DND-41 (cell line): ENCODE measurements around the gene SH3BP1.

Source experiments
- ATAC-seq: fragments of 200-7000 bp; cut with Tn5 transposase; 3 replicates; pipeline ENCODE4 v1.9.1; 2021; ENCODE audit warnings: low read depth; ENCODE audit not compliant: insufficient read depth
- DNase-seq: peaks from one replicate; pipeline ENCODE4 v3.0.0-alpha.2; 2020
- H2AFZ ChIP-seq: 2 replicates; pipeline ENCODE4 v1.6.0; 2012; ENCODE audit warnings: low read depth, low read length
- H3K27ac ChIP-seq: 2 replicates; pipeline ENCODE4 v1.5.1; 2012; ENCODE audit warnings: low read length, inconsistent platforms
- H3K27me3 ChIP-seq: fragments of 200-600 bp; sonication (generic); 2 replicates; pipeline ENCODE4 v1.6.0; 2012; ENCODE audit warnings: low read length, mild to moderate bottlenecking, inconsistent platforms; ENCODE audit not compliant: insufficient read depth, poor library complexity
- H3K36me3 ChIP-seq: 2 replicates; pipeline ENCODE4 v1.5.1; 2012; ENCODE audit warnings: low read length, inconsistent platforms; ENCODE audit not compliant: insufficient read depth
- H3K4me1 ChIP-seq: 2 replicates; pipeline ENCODE4 v1.5.1; 2012; ENCODE audit warnings: mild to moderate bottlenecking, low read length; ENCODE audit not compliant: insufficient read depth
- H3K4me2 ChIP-seq: 2 replicates; pipeline ENCODE4 v1.6.0; 2012; ENCODE audit warnings: mild to moderate bottlenecking, moderate library complexity, low read length, inconsistent platforms; ENCODE audit not compliant: insufficient read depth
- H3K4me3 ChIP-seq, 2 experiments: fragments of 200-600 bp in 1 of 2; shearing (Covaris generic) in 1 of 2; 2 replicates each; pipeline ENCODE4 v1.5.1; 2012 to 2016; ENCODE audit warnings: inconsistent platforms in 2 of 2, low read length in 2 of 2, mild to moderate bottlenecking in 2 of 2, low read depth in 1 of 2, moderate library complexity in 1 of 2
- H3K79me2 ChIP-seq: 2 replicates; pipeline ENCODE4 v1.6.0; 2012; ENCODE audit warnings: low read length, inconsistent platforms; ENCODE audit not compliant: insufficient read depth
- H3K9ac ChIP-seq: 2 replicates; pipeline ENCODE4 v1.6.0; 2012; ENCODE audit warnings: low read depth, mild to moderate bottlenecking, inconsistent platforms, low read length, moderate library complexity
- H3K9me3 ChIP-seq: 2 replicates; pipeline ENCODE4 v1.5.1; 2012; ENCODE audit warnings: low read length, moderate library complexity, mild to moderate bottlenecking, inconsistent platforms; ENCODE audit not compliant: insufficient read depth, severe bottlenecking
- H4K20me1 ChIP-seq: 2 replicates; pipeline ENCODE4 v1.6.0; 2012; ENCODE audit warnings: low read length; ENCODE audit not compliant: insufficient read depth
- EZH2 ChIP-seq: IDR thresholded peaks from 3 replicates; pipeline ENCODE4 v1.6.1; 2012; ENCODE audit warnings: borderline replicate concordance, low read depth, mild to moderate bottlenecking, moderate library complexity, low read length, inconsistent platforms; ENCODE audit not compliant: severe bottlenecking
- TF ChIP-seq, protein P1 (sequence below): IDR thresholded peaks from 2 replicates; pipeline ENCODE4 v1.5.1; 2012; ENCODE audit warnings: borderline replicate concordance, low read length, moderate library complexity, mild to moderate bottlenecking; ENCODE audit not compliant: poor library complexity, severe bottlenecking; ENCODE audit errors: extremely low read depth

SH3BP1 gene

DNA sequence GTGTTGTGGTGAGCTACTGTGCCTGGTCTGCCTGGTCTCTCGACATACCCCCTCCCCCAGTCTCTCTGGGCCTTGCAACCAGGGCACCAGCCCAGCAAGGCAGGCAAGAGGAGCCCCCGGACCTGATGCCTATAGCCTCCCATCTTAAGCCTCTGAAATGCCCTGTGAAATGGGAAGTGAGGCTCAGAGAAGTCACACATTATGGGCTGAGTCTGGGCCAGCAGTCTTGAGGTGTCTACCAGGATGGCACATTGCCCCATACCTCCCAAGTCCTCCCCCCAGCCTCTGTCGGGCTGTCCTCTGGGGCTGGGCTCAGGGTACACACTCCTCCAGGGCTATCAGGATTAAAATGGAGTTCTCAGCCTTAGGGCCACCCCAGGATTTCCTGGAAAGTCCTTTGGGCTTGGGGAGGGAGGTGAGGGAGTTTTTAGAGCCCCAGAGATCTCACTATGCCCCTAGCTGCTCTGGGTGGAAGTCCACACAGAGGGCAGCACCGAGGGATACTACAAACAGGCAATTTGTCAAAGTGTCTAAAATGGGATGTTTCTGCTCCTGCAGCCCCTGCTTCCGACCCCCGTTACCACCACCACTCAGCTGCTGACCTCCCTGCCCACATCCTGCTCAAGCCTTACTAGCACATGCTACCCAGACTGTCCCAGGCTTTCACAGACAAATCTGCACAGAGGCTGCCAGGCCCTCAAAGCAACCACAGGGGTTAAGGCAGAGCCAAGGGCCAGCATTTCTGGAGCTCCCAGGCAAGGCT, 3.1 kb upstream of the SH3BP1 start:
- peak overlapping the region; percentile 57 for H3K27ac ChIP-seq
- TF ChIP-seq EZH2, result no peak
- TF ChIP-seq, protein P1, sequence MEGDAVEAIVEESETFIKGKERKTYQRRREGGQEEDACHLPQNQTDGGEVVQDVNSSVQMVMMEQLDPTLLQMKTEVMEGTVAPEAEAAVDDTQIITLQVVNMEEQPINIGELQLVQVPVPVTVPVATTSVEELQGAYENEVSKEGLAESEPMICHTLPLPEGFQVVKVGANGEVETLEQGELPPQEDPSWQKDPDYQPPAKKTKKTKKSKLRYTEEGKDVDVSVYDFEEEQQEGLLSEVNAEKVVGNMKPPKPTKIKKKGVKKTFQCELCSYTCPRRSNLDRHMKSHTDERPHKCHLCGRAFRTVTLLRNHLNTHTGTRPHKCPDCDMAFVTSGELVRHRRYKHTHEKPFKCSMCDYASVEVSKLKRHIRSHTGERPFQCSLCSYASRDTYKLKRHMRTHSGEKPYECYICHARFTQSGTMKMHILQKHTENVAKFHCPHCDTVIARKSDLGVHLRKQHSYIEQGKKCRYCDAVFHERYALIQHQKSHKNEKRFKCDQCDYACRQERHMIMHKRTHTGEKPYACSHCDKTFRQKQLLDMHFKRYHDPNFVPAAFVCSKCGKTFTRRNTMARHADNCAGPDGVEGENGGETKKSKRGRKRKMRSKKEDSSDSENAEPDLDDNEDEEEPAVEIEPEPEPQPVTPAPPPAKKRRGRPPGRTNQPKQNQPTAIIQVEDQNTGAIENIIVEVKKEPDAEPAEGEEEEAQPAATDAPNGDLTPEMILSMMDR, result peak; percentile 52
- H3K4me3 ChIP-seq, result no peak overlapping the region
- peaks cover 3% of the 10 kb centered on the region for H3K27me3 ChIP-seq
- H3K4me2 ChIP-seq, result peak overlapping the region; percentile 0; the same call in 1 of the 2 replicates
- H3K9ac ChIP-seq, result no peak overlapping the region
- H3K9me3 ChIP-seq, result no peaks in the 10 kb centered on the region
- H2AFZ ChIP-seq, result no peak overlapping the region
- no peaks in the 10 kb centered on the region for H3K79me2 ChIP-seq
- H4K20me1 ChIP-seq, result peaks cover 7% of the 10 kb centered on the region
- DNase-seq (peak; percentile 83), ATAC-seq (peak; percentile 83)
- H3K4me1 ChIP-seq, result peaks cover 54% of the 10 kb centered on the region
- H3K36me3 ChIP-seq, result peaks cover 17% of the 10 kb centered on the region

DNA sequence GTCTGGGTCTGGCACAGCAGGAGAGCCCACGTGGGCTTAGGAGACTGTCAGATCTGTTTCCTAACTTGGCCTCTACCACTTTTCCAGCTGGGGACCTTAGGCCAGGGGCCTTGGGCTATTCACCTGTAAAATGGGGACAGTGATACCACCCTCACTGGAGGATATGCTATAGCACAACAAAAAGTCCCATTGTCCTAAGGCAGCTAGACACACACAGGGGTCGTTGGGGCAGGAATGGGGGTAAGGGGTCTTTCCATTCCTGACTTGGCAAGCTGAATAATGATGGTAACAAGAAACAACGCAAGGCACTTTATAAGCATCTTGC, 2.6 kb upstream of the SH3BP1 start:
- Histone ChIP-seq H3K4me2 (peak overlapping the region; percentile 0; the same call in 1 of the 2 replicates), H4K20me1 (peaks cover 7% of the 10 kb centered on the region), H3K27ac (peak overlapping the region; percentile 57; the same call in 1 of the 2 replicates), H3K36me3 (peaks cover 11% of the 10 kb centered on the region), H3K27me3 (peaks cover 3% of the 10 kb centered on the region), H3K4me3 (no peak overlapping the region), H2AFZ (no peak overlapping the region), H3K9ac (no peak overlapping the region), H3K9me3 (no peaks in the 10 kb centered on the region), H3K79me2 (no peaks in the 10 kb centered on the region), H3K4me1 (peaks cover 54% of the 10 kb centered on the region)
- no peak for TF ChIP-seq EZH2
- TF ChIP-seq, protein P1, result no peak
- no peak for ATAC-seq
- no peak for DNase-seq

DNA sequence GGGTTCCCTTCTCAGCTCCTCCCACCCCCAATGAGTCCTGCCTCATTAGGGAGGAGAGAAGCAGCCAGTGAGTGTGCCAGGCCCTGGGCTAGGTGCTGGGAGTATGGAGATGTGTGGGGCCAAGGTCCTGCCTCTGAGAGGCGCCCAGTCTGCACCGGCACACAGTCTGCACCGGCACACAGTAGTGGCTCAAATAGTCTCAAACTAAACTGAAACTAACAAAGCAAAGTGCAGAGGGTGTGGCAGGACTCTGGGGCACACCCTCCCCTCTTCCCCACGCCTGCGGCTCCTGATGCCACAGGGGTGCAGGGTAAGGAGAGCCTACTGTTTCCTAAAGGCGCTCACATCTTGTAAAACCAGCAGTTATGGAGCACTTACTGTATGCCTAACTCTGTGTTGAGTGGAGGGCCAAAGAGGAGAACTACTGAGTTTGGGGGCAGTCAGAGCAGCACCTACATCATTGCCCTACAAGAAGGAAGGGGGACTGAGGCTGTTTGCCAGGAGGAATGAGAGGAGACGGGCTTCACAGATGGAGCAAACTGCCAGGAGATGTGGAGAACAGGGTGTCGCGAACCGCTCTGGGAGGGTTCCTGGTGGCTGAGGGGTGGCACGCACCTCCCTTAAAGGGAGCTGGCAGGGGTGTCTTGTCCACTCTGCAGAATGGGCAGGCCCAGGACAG, 939 bp upstream of the SH3BP1 start:
- Histone ChIP-seq H3K9ac (peak overlapping the region; percentile 60; the same call in 1 of the 2 replicates), H3K4me3 (no peak overlapping the region), H3K27me3 (peaks cover 3% of the 10 kb centered on the region), H3K36me3 (no peaks in the 10 kb centered on the region; the same call in 1 of the 2 replicates), H3K27ac (no peak overlapping the region), H2AFZ (0 out of 2 replicates have a peak overlapping the region, but pooled peaks have one; percentile 55), H3K9me3 (no peaks in the 10 kb centered on the region), H3K4me1 (peaks cover 54% of the 10 kb centered on the region), H3K4me2 (peak overlapping the region; percentile 98; the same call in 1 of the 2 replicates), H4K20me1 (no peaks in the 10 kb centered on the region; the same call in 1 of the 2 replicates), H3K79me2 (no peaks in the 10 kb centered on the region)
- TF ChIP-seq EZH2, result no peak
- DNase-seq (peak; percentile 15), ATAC-seq (no peak)
